Suprapubic skin (tissue), 4 donors: ENCODE measurements around the gene PGLYRP2. TPM values are rescaled to one million over a fixed set of nuclear protein-coding genes. Genes with fewer than 3 reads are reported as not detected.
A peak's percentile ranks its signal among the peaks of the same experiment; 100 is the strongest.

Source experiments
- DNase-seq, 2 donors: peaks; one replicate each; pipeline ENCODE4 v3.0.0-alpha.2; 2019; ENCODE audit warnings: low spot score in 2 of 2
- H3K27ac ChIP-seq: fragments of 200-600 bp; sonication (generic); one replicate; pipeline ENCODE4 v1.5.1; 2019
- H3K27me3 ChIP-seq: fragments of 200-600 bp; sonication (generic); one replicate; pipeline ENCODE4 v1.5.1; 2019
- H3K36me3 ChIP-seq: fragments of 200-600 bp; sonication (generic); one replicate; pipeline ENCODE4 v1.5.1; 2019
- H3K4me1 ChIP-seq: fragments of 200-600 bp; sonication (generic); one replicate; pipeline ENCODE4 v1.5.1; 2019
- H3K4me3 ChIP-seq: fragments of 200-600 bp; sonication (generic); one replicate; pipeline ENCODE4 v1.5.1; 2019; ENCODE audit warnings: mild to moderate bottlenecking
- H3K9me3 ChIP-seq: fragments of 200-600 bp; sonication (generic); one replicate; pipeline ENCODE4 v1.5.1; 2019
- CTCF ChIP-seq, 2 donors: fragments of 200-600 bp in 1 of 2; fragments of 450-650 bp in 1 of 2; sonication (generic) in 1 of 2; IDR thresholded peaks; one replicate each; pipeline ENCODE4 v1.5.1; 2016 to 2019; ENCODE audit warnings: antibody characterized with exemption in 2 of 2, mild to moderate bottlenecking in 1 of 2, moderate library complexity in 1 of 2
- EP300 ChIP-seq: sonication (generic); formaldehyde crosslinking; IDR thresholded peaks from one replicate; pipeline ENCODE4 v1.6.1; 2017; ENCODE audit warnings: antibody characterized with exemption
- POLR2A ChIP-seq, 2 donors: fragments of 450-650 bp; IDR thresholded peaks; one replicate each; pipeline ENCODE4 v1.6.1; 2017; ENCODE audit warnings: antibody characterized with exemption in 2 of 2, mild to moderate bottlenecking in 2 of 2, moderate library complexity in 2 of 2
- POLR2AphosphoS5 ChIP-seq, 3 donors: sonication (generic); formaldehyde crosslinking; IDR thresholded peaks; one replicate each; pipeline ENCODE4 v1.6.1; 2017; ENCODE audit warnings: antibody characterized with exemption in 3 of 3
- WGBS: methylation state at CpG from one replicate; pipeline ENCODE4 v1.1.5; 2018; 5-methylcytosine and 5-hydroxymethylcytosine counted together
- total RNA-seq, 4 donors: library from RNA; depleted of rRNA; stranded (reverse); fragments of >200 nt; gene quantifications; one replicate each; pipeline ENCODE4 v1.1.0, GENCODE V29; 2016

The PGLYRP2 gene
- total RNA-seq, 4 donors from 2014 or later: 0.21 TPM; not detected in 3

- Histone ChIP-seq H3K36me3 (no peaks in the 10 kb centered on the region), H3K9me3 (no peaks in the 10 kb centered on the region), H3K27me3 (no peaks in the 10 kb centered on the region), H3K27ac (no peak overlapping the region), H3K4me3 (no peak overlapping the region), H3K4me1 (peaks cover 14% of the 10 kb centered on the region)
- no peak for DNase-seq
- no peak for TF ChIP-seq POLR2A (IDR thresholded peaks at IDR 0.05)
- TF ChIP-seq EP300: no peak
- TF ChIP-seq CTCF (IDR thresholded peaks at IDR 0.05): no peak
- no peak for TF ChIP-seq POLR2AphosphoS5 (IDR thresholded peaks at IDR 0.05)
- WGBS: 87% methylated on average over 10 of the region's 10 CpGs
Measured at GRCh38 chr19:15436012-15436825, 43.1 kb downstream of the PGLYRP2 start.

- WGBS: 52% methylated on average over 8 of the region's 8 CpGs
- DNase-seq: no peak
- H3K27ac ChIP-seq: no peak overlapping the region
- peak overlapping the region; percentile 95 for H3K4me3 ChIP-seq
- peaks cover 38% of the 10 kb centered on the region for H3K4me1 ChIP-seq
- no peaks in the 10 kb centered on the region for H3K27me3 ChIP-seq
- peaks cover 13% of the 10 kb centered on the region for H3K36me3 ChIP-seq
- TF ChIP-seq POLR2AphosphoS5 (IDR thresholded peaks at IDR 0.05): no peak
- TF ChIP-seq EP300: no peak
- TF ChIP-seq CTCF (IDR thresholded peaks at IDR 0.05): no peak
- no peak for TF ChIP-seq POLR2A (IDR thresholded peaks at IDR 0.05)
- no peaks in the 10 kb centered on the region for H3K9me3 ChIP-seq
Measured at GRCh38 chr19:15433519-15434069, 45.7 kb downstream of the PGLYRP2 start.

- peaks cover 21% of the 10 kb centered on the region for H3K36me3 ChIP-seq
- TF ChIP-seq CTCF (IDR thresholded peaks at IDR 0.05) (no peak), EP300 (no peak), POLR2A (IDR thresholded peaks at IDR 0.05) (peak in 1 of 2 donors; percentile 18), POLR2AphosphoS5 (IDR thresholded peaks at IDR 0.05) (peak in 2 of 3 donors; percentile 29 to 50)
- H3K4me1 ChIP-seq: peaks cover 38% of the 10 kb centered on the region
- no peaks in the 10 kb centered on the region for H3K9me3 ChIP-seq
- DNase-seq: peak; percentile 92
- no peaks in the 10 kb centered on the region for H3K27me3 ChIP-seq
- H3K4me3 ChIP-seq: peak overlapping the region; percentile 95
- H3K27ac ChIP-seq: peak overlapping the region; percentile 79
- WGBS: 2% methylated on average over 48 of the region's 75 CpGs
Measured at GRCh38 chr19:15432629-15433518, 46.4 kb downstream of the PGLYRP2 start.

GRCh38 chr19:15432018-15432494 lies 47.2 kb downstream of the PGLYRP2 start:
- 0% methylated on average over 2 of the region's 44 CpGs for WGBS
- H3K4me1 ChIP-seq: peaks cover 38% of the 10 kb centered on the region
- TF ChIP-seq POLR2AphosphoS5 (IDR thresholded peaks at IDR 0.05): no peak
- TF ChIP-seq EP300: no peak
- no peak for TF ChIP-seq POLR2A (IDR thresholded peaks at IDR 0.05)
- no peak for TF ChIP-seq CTCF (IDR thresholded peaks at IDR 0.05)
- no peaks in the 10 kb centered on the region for H3K27me3 ChIP-seq
- H3K9me3 ChIP-seq: no peaks in the 10 kb centered on the region
- peak overlapping the region; percentile 74 for H3K27ac ChIP-seq
- peaks cover 29% of the 10 kb centered on the region for H3K36me3 ChIP-seq
- peak in 1 of 2 donors; percentile 64 for DNase-seq
- H3K4me3 ChIP-seq: peak overlapping the region; percentile 95
